ENCODE measurements around the gene ANKRD44.

DNA sequence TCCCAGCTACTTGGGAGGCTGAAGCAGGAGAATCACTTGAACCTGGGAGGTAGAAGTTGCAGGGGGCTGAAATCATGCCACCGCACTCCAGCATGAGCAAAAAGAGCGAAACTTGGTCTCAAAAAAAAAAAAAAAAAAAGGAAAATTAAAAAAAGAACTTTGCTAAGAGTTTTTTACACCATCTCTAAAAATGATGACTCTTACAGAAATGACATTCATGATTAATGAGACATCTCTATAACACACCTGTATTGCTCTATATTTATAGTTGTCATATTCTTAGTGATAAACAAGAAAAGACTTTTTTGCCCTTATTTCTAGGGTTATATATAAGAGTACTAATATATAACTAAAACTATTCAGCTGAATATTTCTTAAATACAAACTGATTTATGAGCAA, 34.4 kb downstream of the ANKRD44 start:
- TF ChIP-seq, protein P1, sequence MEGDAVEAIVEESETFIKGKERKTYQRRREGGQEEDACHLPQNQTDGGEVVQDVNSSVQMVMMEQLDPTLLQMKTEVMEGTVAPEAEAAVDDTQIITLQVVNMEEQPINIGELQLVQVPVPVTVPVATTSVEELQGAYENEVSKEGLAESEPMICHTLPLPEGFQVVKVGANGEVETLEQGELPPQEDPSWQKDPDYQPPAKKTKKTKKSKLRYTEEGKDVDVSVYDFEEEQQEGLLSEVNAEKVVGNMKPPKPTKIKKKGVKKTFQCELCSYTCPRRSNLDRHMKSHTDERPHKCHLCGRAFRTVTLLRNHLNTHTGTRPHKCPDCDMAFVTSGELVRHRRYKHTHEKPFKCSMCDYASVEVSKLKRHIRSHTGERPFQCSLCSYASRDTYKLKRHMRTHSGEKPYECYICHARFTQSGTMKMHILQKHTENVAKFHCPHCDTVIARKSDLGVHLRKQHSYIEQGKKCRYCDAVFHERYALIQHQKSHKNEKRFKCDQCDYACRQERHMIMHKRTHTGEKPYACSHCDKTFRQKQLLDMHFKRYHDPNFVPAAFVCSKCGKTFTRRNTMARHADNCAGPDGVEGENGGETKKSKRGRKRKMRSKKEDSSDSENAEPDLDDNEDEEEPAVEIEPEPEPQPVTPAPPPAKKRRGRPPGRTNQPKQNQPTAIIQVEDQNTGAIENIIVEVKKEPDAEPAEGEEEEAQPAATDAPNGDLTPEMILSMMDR (IDR thresholded peaks at IDR 0.05) = no peak
- no peak for TF ChIP-seq ZFX (IDR thresholded peaks at IDR 0.05; ENCODE audit: borderline replicate concordance)

Data from 22Rv1 (cell line).